Fibroblast of the aortic adventitia (primary cell): Measurements from ENCODE around the gene B3GNT7. TPM values are rescaled to one million over a fixed set of nuclear protein-coding genes. Genes with fewer than 3 reads are reported as not detected.
A peak's percentile ranks its signal among the peaks of the same experiment; 100 is the strongest.
"Not testable (repeated sequence)": the region's sequence is repeated elsewhere in the genome, so short reads cannot be mapped to it uniquely, and the experiment has no call there.

Experiments
- DNase-seq: peaks from one replicate; pipeline ENCODE4 v3.0.0-alpha.2; 2010; ENCODE audit warnings: low read depth
- H3K4me3 ChIP-seq: 2 replicates; pipeline ENCODE4 v1.5.1; 2011; ENCODE audit warnings: low read depth, mild to moderate bottlenecking, control low read depth, low read length, moderate library complexity
- CTCF ChIP-seq: IDR thresholded peaks from 2 replicates; pipeline ENCODE4 v1.5.1; 2011; ENCODE audit warnings: mild to moderate bottlenecking, low read length, control low read depth, inconsistent platforms; ENCODE audit not compliant: insufficient read depth
- total RNA-seq: library from RNA; depleted of rRNA; stranded (reverse); fragments of >200 nt; gene quantifications from 2 replicates; pipeline ENCODE4 v1.2.3, GENCODE V29; 2012; ENCODE audit warnings: low replicate concordance

Gene B3GNT7
- total RNA-seq, 1 donor = 0.27 TPM

GRCh38 chr2:231397011-231397927 lies 1.8 kb downstream of the B3GNT7 start:
- no peak for TF ChIP-seq CTCF
- no peak overlapping the region for H3K4me3 ChIP-seq
- no peak for DNase-seq

- DNase-seq = no peak
- H3K4me3 ChIP-seq = no peak overlapping the region
- TF ChIP-seq CTCF = no peak
Observed at GRCh38 chr2:231397928-231398294, 2.4 kb downstream of the B3GNT7 start.

- H3K4me3 ChIP-seq = no peak overlapping the region
- no peak for TF ChIP-seq CTCF
- no peak for DNase-seq
Observed at GRCh38 chr2:231398585-231398984, 3.1 kb downstream of the B3GNT7 start.

GRCh38 chr2:231399046-231399852 lies 3.7 kb downstream of the B3GNT7 start:
- no peak for DNase-seq
- no peak for TF ChIP-seq CTCF
- H3K4me3 ChIP-seq = no peak overlapping the region

GRCh38 chr2:231399853-231400680 lies 4.6 kb downstream of the B3GNT7 start:
- no peak overlapping the region for H3K4me3 ChIP-seq
- peak; percentile 44 for DNase-seq
- TF ChIP-seq CTCF = peak; percentile 32

GRCh38 chr2:231400681-231401080 lies 5.2 kb downstream of the B3GNT7 start:
- H3K4me3 ChIP-seq, DNase-seq: not testable (repeated sequence)

- H3K4me3 ChIP-seq, DNase-seq: not testable (repeated sequence)
Observed at GRCh38 chr2:231401101-231401500, 5.6 kb downstream of the B3GNT7 start.

GRCh38 chr2:231403421-231404182 lies 8.1 kb downstream of the B3GNT7 start:
- DNase-seq = peak; percentile 33

GRCh38 chr2:231404183-231404578 lies 8.7 kb downstream of the B3GNT7 start:
- H3K4me3 ChIP-seq, DNase-seq: not testable (repeated sequence)

More at GRCh38 chr2:231403421-231404182, 8.1 kb downstream of the B3GNT7 start:
- not testable (repeated sequence) for H3K4me3 ChIP-seq
